ENCODE data around the gene SEPTIN6. TPM values are rescaled to one million over a fixed set of nuclear protein-coding genes. Genes with fewer than 3 reads are reported as not detected.

The SEPTIN6 gene
- polyA plus RNA-seq (2012; ENCODE audit: low read depth, missing spikeins), result 245 TPM

DNA sequence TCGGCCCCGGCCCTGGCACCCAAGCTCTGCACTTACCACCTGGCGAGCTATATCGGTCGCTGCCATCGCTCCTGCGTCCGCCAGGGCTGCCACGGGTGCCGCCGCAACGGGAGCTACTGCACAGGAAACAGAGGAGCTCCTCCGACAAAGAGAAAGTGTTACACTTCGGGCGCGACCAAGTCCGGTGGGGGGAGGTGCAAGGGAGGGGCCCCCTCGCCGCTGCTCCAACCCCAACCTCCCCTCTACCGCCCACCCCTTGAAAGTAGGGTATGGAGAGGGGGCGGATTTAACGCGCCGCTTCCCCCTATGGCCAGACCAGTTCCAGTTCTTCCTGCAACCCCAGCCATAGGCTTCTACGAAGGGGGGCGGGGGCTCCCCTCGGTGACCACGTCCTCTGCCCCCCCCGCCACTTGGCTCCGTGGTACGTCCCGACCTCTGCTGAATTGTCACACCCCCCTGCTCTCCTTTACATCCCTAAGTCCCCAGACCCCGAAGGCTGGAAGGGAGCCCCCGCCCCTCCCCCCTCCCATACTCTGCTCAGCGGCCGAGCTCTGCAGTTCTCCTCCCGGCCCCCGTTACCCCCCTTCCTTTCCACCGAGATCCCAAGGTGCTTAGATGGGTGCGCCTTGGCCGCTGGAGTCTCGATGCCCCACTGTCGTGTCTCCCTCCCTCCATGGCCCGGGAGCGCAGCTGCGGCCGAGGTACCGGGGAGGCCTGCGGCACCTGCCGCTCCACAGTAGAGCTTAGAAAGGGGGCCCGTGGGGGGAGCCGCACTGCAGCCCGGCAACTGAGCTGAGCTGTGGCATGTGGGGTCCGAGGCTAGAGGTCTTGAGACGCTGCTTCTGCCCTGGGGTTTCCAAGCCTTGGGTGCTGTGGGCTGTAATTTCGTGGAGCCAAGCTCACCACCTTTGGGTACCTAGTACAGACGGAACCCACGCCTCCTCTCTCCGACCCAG, at the start of gene SEPTIN6:
Gene SEPTIN6 (minus strand): TSS at position 129 of the 956 bp plus-strand sequence. CDS start 63 bp downstream, at position 66.
- peak; percentile 53 for DNase-seq (ENCODE audit: insufficient read length, low spot score)
- peak; percentile 99 for FAIRE-seq
- TF ChIP-seq SPI1 (IDR thresholded peaks at IDR 0.05; ENCODE audit: low read depth, low read length), result no peak
- no peak for TF ChIP-seq PAX5 (IDR thresholded peaks at IDR 0.05; ENCODE audit: insufficient read depth, low read length, severe bottlenecking)
- TF ChIP-seq POLR2AphosphoS5 (IDR thresholded peaks at IDR 0.05; ENCODE audit: low read depth, low read length), result peak; percentile 84
- no peak for TF ChIP-seq POU2F2 (IDR thresholded peaks at IDR 0.05; ENCODE audit: low read depth, low read length)
- peak; percentile 77 for TF ChIP-seq POLR2A (IDR thresholded peaks at IDR 0.05; ENCODE audit: low read depth, low read length)
- peak; percentile 74 for TF ChIP-seq TAF1 (IDR thresholded peaks at IDR 0.05; ENCODE audit: low read depth, low read length)

DNA sequence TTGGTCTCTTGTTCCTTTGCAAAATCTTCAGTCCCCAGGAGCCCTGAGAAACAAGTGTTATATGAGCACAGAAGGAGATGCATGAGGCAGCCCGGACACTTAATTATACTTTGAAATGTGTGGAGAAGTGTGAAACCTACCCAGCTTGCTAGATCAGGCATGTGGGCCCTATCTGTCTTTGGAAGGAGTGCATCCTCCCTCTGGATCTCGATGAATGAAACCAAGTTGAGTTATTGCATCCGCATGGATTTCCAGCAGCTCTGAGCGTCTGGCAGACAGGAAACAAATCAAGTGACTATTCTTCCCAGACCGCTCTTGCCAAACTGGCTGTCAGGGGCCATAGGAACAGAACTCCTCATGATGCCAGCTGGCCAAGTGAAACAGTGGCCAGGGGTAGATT, 45.8 kb upstream of the SEPTIN6 start:
- TF ChIP-seq POLR2AphosphoS5 (IDR thresholded peaks at IDR 0.05; ENCODE audit: low read depth, low read length), result no peak
- TF ChIP-seq TAF1 (IDR thresholded peaks at IDR 0.05; ENCODE audit: low read depth, low read length), result no peak
- TF ChIP-seq SPI1 (IDR thresholded peaks at IDR 0.05; ENCODE audit: low read depth, low read length), result no peak
- TF ChIP-seq POU2F2 (IDR thresholded peaks at IDR 0.05; ENCODE audit: low read depth, low read length), result no peak
- no peak for TF ChIP-seq PAX5 (IDR thresholded peaks at IDR 0.05; ENCODE audit: insufficient read depth, low read length, severe bottlenecking)
- TF ChIP-seq POLR2A (IDR thresholded peaks at IDR 0.05; ENCODE audit: low read depth, low read length), result no peak
- no peak for FAIRE-seq
- DNase-seq (ENCODE audit: insufficient read length, low spot score), result no peak

DNA sequence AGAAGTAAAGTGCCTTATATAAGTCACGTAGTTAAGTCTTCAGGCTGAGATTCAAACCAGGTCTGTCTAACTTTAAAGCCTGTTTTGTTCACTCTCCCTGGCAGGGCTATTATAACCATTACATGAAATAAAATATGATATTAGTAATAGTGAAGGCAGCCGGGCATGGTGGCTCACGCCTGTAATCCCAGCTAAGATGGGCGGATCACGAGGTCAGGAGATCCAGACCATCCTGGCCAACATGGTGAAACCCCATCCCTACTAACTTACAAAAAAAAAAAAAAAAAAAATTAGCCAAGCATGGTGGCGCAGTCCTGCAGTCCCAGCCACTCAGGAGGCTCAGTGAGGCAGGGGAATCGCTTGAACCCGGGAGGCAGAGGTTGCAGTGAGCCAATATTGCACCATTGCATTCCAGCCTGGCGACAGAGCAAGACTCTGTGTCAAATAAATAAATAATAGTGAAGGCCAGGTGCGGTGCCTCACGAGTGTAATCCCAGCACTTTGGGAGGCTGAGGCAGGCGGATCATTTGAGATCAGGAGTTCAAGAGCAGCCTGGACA, 43.3 kb upstream of the SEPTIN6 start:
- TF ChIP-seq POLR2AphosphoS5 (IDR thresholded peaks at IDR 0.05; ENCODE audit: low read depth, low read length) (no peak), TAF1 (IDR thresholded peaks at IDR 0.05; ENCODE audit: low read depth, low read length) (no peak), POU2F2 (IDR thresholded peaks at IDR 0.05; ENCODE audit: low read depth, low read length) (no peak), SPI1 (IDR thresholded peaks at IDR 0.05; ENCODE audit: low read depth, low read length) (no peak), POLR2A (IDR thresholded peaks at IDR 0.05; ENCODE audit: low read depth, low read length) (no peak)
- DNase-seq (ENCODE audit: insufficient read length, low spot score), result no peak
- FAIRE-seq, result no peak

DNA sequence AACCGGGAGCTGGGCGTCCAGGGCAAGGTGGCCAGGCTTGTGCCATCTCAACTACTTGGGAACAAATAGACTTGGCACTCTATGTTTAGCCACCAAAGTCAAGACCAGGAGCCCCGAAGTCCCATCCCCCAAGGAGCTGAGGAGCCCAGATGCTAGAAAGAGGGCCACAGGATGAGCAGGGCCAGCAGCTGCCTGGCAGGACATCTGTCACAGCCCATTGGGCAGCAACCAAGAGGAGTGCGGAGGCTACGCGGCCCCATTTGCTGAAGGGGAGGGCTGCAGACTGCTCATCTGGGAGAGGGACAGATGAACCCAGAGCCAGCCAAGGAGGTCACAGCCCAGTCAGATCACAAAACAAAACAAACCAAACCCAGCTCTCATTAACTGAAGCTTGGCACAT, 42.5 kb upstream of the SEPTIN6 start:
- FAIRE-seq (no peak), DNase-seq (ENCODE audit: insufficient read length, low spot score) (no peak)
- TF ChIP-seq POU2F2 (IDR thresholded peaks at IDR 0.05; ENCODE audit: low read depth, low read length), result no peak
- TF ChIP-seq TAF1 (IDR thresholded peaks at IDR 0.05; ENCODE audit: low read depth, low read length), result no peak
- TF ChIP-seq POLR2A (IDR thresholded peaks at IDR 0.05; ENCODE audit: low read depth, low read length), result no peak
- TF ChIP-seq PAX5 (IDR thresholded peaks at IDR 0.05; ENCODE audit: insufficient read depth, low read length, severe bottlenecking), result no peak
- TF ChIP-seq POLR2AphosphoS5 (IDR thresholded peaks at IDR 0.05; ENCODE audit: low read depth, low read length), result no peak
- no peak for TF ChIP-seq SPI1 (IDR thresholded peaks at IDR 0.05; ENCODE audit: low read depth, low read length)

DNA sequence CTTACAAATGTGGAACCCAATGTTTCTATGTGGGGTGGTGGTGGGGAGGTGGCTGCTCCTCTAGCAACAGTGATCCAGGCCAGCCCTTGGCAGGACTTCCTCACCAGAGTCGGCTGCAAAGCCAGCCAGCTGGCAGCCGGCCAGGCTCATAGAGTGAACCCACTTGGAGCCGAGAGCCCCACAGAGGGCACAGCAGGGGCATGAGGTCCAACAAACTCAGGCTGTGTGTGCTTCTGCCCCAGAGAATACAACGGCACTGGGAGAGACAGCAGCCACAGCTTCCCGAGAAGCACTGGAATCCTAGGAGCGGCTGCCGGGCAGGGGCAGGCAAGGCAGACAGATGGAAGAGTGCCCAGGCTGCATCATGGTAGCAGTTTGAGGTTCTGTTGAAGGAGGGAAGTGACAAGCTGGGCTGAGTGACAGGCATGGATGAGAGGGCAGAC, 42.0 kb upstream of the SEPTIN6 start:
- FAIRE-seq (peak; percentile 54), DNase-seq (ENCODE audit: insufficient read length, low spot score) (no peak)
- TF ChIP-seq SPI1 (IDR thresholded peaks at IDR 0.05; ENCODE audit: low read depth, low read length) (no peak), POLR2A (IDR thresholded peaks at IDR 0.05; ENCODE audit: low read depth, low read length) (no peak), PAX5 (IDR thresholded peaks at IDR 0.05; ENCODE audit: insufficient read depth, low read length, severe bottlenecking) (no peak), TAF1 (IDR thresholded peaks at IDR 0.05; ENCODE audit: low read depth, low read length) (no peak)

DNA sequence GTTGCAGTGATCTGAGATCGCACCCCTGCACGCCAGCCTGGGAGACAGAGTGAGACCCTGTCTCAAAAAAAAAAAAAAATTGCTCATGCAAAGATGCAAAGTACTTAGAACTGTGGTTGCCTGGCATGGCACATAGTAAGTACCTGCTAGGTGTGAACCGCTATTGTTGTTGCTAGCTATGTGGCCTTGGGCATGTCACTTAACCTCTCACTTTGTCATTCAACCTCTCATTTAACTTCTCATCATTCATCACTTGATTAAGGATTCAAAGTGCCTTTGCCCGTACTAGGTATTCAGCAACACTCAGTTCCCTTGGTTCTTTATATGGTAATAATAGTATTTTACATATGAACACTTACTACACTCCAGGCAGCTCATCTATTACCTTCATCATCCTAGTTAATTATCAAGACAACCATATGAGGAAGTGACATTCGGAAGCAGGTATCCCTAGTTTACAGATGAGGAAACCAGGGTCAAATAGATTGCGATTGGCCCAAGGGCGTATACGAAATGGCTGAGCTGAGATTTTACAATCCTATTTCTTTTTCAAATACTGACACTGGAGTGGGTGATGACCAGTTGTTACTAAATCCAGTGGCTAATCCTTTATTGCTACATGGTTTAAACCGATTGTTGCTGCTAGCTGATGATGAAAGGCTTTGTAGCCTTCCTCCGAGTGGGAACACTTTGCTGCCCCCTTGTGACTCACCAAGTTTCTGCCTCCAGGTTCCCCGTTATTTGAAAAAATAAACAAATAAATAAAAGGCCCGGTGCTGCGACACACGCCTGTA, 36.6 kb upstream of the SEPTIN6 start:
- no peak for TF ChIP-seq POLR2A (IDR thresholded peaks at IDR 0.05; ENCODE audit: low read depth, low read length)
- TF ChIP-seq PAX5 (IDR thresholded peaks at IDR 0.05; ENCODE audit: insufficient read depth, low read length, severe bottlenecking), result no peak
- TF ChIP-seq SPI1 (IDR thresholded peaks at IDR 0.05; ENCODE audit: low read depth, low read length), result no peak
- no peak for TF ChIP-seq TAF1 (IDR thresholded peaks at IDR 0.05; ENCODE audit: low read depth, low read length)
- TF ChIP-seq POU2F2 (IDR thresholded peaks at IDR 0.05; ENCODE audit: low read depth, low read length), result no peak
- TF ChIP-seq POLR2AphosphoS5 (IDR thresholded peaks at IDR 0.05; ENCODE audit: low read depth, low read length), result no peak
- DNase-seq (ENCODE audit: insufficient read length, low spot score) (no peak), FAIRE-seq (peak; percentile 90)

DNA sequence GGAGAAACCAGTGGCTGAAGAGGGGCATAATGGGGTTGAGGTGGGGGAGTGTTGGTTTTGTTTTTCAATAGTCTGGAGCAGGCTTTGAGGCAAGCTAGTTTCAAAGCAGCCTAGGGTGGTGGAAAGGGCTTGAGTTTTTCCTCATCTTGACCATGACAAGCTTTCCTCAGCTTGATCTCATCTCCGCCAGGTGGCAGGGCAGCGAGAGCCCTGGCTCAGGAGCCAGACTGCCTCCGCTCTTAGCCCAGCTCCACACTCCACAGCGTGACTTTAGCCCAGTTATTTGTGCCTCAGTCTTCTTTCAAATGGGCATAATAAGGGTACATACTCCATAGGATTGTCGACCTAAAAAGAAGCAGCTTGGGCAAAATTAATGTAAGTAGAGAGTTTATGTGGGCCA, 35.5 kb upstream of the SEPTIN6 start:
- FAIRE-seq (no peak), DNase-seq (ENCODE audit: insufficient read length, low spot score) (no peak)
- TF ChIP-seq SPI1 (IDR thresholded peaks at IDR 0.05; ENCODE audit: low read depth, low read length), result no peak

DNA sequence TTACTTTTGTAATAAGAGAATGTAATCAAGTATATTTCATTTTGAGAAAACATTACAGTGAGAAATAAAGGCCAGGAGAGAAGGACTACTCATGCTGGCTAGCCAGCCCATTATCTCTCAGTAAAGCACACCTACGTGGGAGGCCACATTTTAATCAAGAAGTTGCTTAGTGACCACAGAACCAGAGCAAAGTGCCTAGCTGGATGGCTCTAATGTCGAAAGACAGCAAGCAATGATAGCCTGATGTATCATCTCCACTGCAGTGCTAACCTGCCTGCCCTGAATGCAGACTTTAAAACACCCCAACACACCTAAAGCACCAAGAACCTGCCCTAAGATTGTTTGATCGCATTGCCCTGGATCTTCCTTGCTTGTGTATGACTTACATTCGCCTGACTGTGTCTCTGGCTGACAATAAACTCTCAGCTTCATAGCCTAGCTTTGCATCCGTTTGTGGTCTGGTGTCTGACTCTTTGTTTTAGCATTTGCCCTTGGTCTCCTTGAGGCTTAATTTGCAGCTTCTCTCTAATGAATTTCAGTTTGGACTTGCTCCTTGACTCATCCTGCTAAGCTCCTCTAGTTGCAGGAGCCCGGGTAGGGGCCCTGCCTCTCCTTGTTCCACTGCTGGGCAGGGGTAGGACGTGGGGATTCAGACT, 34.1 kb upstream of the SEPTIN6 start:
- DNase-seq (ENCODE audit: insufficient read length, low spot score), result no peak
- TF ChIP-seq TAF1 (IDR thresholded peaks at IDR 0.05; ENCODE audit: low read depth, low read length), result no peak
- no peak for FAIRE-seq

DNA sequence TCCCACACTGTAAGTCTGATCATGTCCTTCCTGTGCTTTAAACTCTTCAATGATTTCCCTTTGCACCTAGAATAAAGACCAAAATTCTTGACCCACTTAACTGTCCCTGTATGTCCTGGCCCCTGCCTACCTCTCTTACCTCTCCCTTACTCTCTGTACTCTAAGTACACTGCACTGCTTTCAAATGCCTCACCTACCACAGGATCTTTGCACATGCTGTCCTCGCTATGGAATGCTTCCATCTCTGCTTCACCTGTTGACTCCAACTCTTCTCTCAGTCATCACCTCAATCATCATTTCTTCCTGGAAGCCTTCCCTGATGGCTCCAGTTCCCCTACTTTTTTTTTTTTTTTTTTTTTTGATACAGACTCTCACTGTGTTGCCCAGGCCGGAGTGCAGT, 29.0 kb upstream of the SEPTIN6 start:
- TF ChIP-seq POLR2A (IDR thresholded peaks at IDR 0.05; ENCODE audit: low read depth, low read length), result no peak
- TF ChIP-seq POU2F2 (IDR thresholded peaks at IDR 0.05; ENCODE audit: low read depth, low read length), result no peak
- TF ChIP-seq TAF1 (IDR thresholded peaks at IDR 0.05; ENCODE audit: low read depth, low read length), result no peak
- TF ChIP-seq SPI1 (IDR thresholded peaks at IDR 0.05; ENCODE audit: low read depth, low read length), result no peak
- TF ChIP-seq POLR2AphosphoS5 (IDR thresholded peaks at IDR 0.05; ENCODE audit: low read depth, low read length), result no peak
- TF ChIP-seq PAX5 (IDR thresholded peaks at IDR 0.05; ENCODE audit: insufficient read depth, low read length, severe bottlenecking), result no peak
- no peak for FAIRE-seq

More for the DNA sequence above, 29.0 kb upstream of the SEPTIN6 start:
- DNase-seq (ENCODE audit: insufficient read length, low spot score), result no peak

All from GM12891 (cell line).